ENCODE data around the gene NPAS2. TPM values are rescaled to one million over a fixed set of nuclear protein-coding genes. Genes with fewer than 3 reads are reported as not detected.

NPAS2 gene
- total RNA-seq, 1 donor from 2014 or later, result 39.4 TPM

DNA sequence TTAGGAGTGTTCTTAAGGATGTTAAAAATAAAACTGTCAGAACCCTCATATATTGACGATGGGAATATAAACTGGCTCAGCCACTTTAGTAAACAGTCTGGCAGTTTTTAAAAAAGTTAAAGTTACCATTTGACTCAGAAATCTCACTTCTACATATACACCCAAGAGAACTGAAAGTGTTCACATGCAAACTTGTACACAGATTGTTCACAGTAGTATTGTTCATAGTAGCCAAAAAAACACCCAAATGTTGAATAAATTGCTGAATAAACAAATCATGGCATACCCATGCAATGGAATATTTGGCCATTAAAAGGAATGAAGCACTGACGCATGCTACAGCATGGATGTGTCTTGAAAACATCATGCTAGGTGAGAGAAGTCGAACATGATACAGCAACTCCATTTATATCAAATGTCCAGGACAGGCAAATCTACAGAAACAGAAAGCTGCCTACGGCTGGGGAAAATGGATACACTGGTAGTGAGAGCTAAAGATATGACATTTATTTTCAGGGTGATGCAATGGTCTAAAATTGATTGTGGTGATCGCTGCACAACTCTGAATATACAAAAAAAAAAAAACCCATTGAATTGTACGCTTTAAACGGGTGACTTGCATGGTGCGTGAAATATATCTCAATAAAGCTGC, 192.2 kb downstream of the NPAS2 start:
- Mint-ChIP-seq H3K4me3 (no peak overlapping the region), H3K36me3 (peaks cover 42% of the 10 kb centered on the region)
- H3K36me3 ChIP-seq, result peaks cover 11% of the 10 kb centered on the region

DNA sequence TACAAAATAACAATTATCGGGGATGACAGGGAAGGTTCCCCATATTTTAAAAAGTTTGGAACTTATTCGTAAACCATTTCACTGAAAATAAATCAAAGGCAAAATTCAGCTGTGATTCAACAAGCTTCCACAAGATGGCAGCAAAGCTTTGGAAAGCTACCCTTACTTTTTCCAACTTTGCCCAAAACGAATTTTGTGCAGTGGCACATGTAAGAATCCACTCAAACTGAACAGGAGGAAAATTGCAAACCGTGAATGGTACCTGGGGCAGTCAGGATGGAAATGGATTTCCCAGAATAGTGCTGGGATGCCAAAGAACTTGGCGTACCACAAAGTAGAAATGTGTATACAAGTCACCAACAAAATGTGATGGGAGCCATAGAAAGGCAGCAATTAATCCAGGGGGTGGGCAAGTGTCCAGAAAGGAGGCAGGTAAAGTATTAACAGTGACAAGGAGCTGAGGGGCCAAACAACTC, 192.8 kb downstream of the NPAS2 start:
- Mint-ChIP-seq H3K9me3 (peaks cover 6% of the 10 kb centered on the region), H3K36me3 (peaks cover 38% of the 10 kb centered on the region), H3K4me3 (no peak overlapping the region), H3K4me1 (no peaks in the 10 kb centered on the region), H3K27ac (no peak overlapping the region), H3K27me3 (ENCODE audit: insufficient read depth, low read depth) (peaks cover 2% of the 10 kb centered on the region)
- no peak overlapping the region for H2AFZ ChIP-seq (replicated peaks)
- H3K9me3 ChIP-seq (ENCODE audit: low read depth), result no peaks in the 10 kb centered on the region
- peaks cover 20% of the 10 kb centered on the region for H4K20me1 ChIP-seq (ENCODE audit: low read depth)
- peak; percentile 44 for DNase-seq (ENCODE audit: low spot score)
- H3K27ac ChIP-seq, result no peak overlapping the region
- H3K4me1 ChIP-seq, result no peaks in the 10 kb centered on the region
- H3K4me2 ChIP-seq, result no peak overlapping the region
- H3F3A ChIP-seq (ENCODE audit: low read depth), result peaks cover 41% of the 10 kb centered on the region
- H3K9ac ChIP-seq, result no peak overlapping the region
- peaks cover 7% of the 10 kb centered on the region for H3K79me2 ChIP-seq (ENCODE audit: low read depth)
- TF ChIP-seq EZH2 (IDR thresholded peaks at IDR 0.05) (no peak), EZH2phosphoT487 (IDR thresholded peaks at IDR 0.05) (no peak), CTCF (IDR thresholded peaks at IDR 0.05) (peak; percentile 89)
- H3K4me3 ChIP-seq, result no peak overlapping the region
- no peaks in the 10 kb centered on the region for H3K27me3 ChIP-seq
- peaks cover 11% of the 10 kb centered on the region for H3K36me3 ChIP-seq

More for the DNA sequence above, 192.2 kb downstream of the NPAS2 start:
- Histone ChIP-seq H3K4me2 (no peak overlapping the region), H3K27ac (no peak overlapping the region), H3K9me3 (ENCODE audit: low read depth) (no peaks in the 10 kb centered on the region), H3K4me1 (no peaks in the 10 kb centered on the region), H4K20me1 (ENCODE audit: low read depth) (peaks cover 23% of the 10 kb centered on the region), H2AFZ (replicated peaks) (no peak overlapping the region), H3K9ac (no peak overlapping the region), H3K79me2 (ENCODE audit: low read depth) (peaks cover 11% of the 10 kb centered on the region), H3K27me3 (no peaks in the 10 kb centered on the region), H3K4me3 (no peak overlapping the region), H3F3A (ENCODE audit: low read depth) (peaks cover 47% of the 10 kb centered on the region)
- Mint-ChIP-seq H3K27me3 (ENCODE audit: insufficient read depth, low read depth) (peaks cover 2% of the 10 kb centered on the region), H3K4me1 (no peaks in the 10 kb centered on the region), H3K27ac (no peak overlapping the region), H3K9me3 (peaks cover 6% of the 10 kb centered on the region)
- TF ChIP-seq EZH2phosphoT487 (IDR thresholded peaks at IDR 0.05) (no peak), CTCF (IDR thresholded peaks at IDR 0.05) (no peak), EZH2 (IDR thresholded peaks at IDR 0.05) (no peak)
- DNase-seq (ENCODE audit: low spot score), result no peak

DNA sequence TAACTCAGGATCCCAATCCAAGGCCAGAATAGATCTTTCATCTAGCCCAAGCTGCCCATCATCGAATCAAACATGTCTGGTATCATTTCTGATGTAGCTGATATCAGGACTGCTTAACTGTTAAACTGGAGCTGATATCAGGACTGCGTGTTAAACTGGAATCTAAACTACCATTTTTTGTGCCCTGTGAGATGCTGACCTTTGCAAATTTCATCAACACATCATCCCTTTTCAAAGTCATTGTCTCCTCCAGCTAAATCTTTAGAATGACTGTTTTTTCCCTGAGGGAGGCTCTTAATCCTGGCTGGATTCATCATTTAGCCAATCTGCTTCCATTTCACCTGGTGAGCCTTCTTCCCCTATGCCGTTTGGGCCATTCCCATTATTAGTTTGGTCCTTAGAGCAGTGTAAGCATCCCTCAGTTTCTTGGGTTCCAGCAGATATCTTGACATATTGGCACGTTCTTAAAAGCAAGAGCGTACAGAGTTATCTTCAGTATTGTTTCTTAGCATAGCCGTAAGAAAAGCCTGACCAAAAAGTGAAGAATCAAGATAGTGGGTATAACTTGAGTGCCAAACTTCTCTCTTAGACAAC, 194.4 kb downstream of the NPAS2 start:
- no peak for DNase-seq (ENCODE audit: low spot score)
- Histone ChIP-seq H3K9me3 (ENCODE audit: low read depth) (no peaks in the 10 kb centered on the region), H3K9ac (no peak overlapping the region), H4K20me1 (ENCODE audit: low read depth) (peaks cover 20% of the 10 kb centered on the region), H3K79me2 (ENCODE audit: low read depth) (peaks cover 7% of the 10 kb centered on the region), H3K36me3 (peaks cover 11% of the 10 kb centered on the region), H3K27me3 (no peaks in the 10 kb centered on the region), H3K4me2 (no peak overlapping the region), H3K4me3 (no peak overlapping the region), H3K4me1 (no peaks in the 10 kb centered on the region), H3K27ac (no peak overlapping the region), H3F3A (ENCODE audit: low read depth) (peaks cover 25% of the 10 kb centered on the region), H2AFZ (replicated peaks) (no peak overlapping the region)
- no peak for TF ChIP-seq EZH2phosphoT487 (IDR thresholded peaks at IDR 0.05)
- no peak for TF ChIP-seq EZH2 (IDR thresholded peaks at IDR 0.05)
- Mint-ChIP-seq H3K4me1 (no peaks in the 10 kb centered on the region), H3K4me3 (no peak overlapping the region), H3K27ac (no peak overlapping the region), H3K9me3 (peaks cover 6% of the 10 kb centered on the region), H3K36me3 (peaks cover 39% of the 10 kb centered on the region), H3K27me3 (ENCODE audit: insufficient read depth, low read depth) (peaks cover 2% of the 10 kb centered on the region)

GRCh38 chr2:101017371-101017770, 197.4 kb downstream of the NPAS2 start:
- Histone ChIP-seq H4K20me1 (ENCODE audit: low read depth) (peaks cover 1% of the 10 kb centered on the region), H3K36me3 (peaks cover 11% of the 10 kb centered on the region), H3K9me3 (ENCODE audit: low read depth) (no peaks in the 10 kb centered on the region), H3F3A (ENCODE audit: low read depth) (peaks cover 3% of the 10 kb centered on the region), H3K79me2 (ENCODE audit: low read depth) (peaks cover 7% of the 10 kb centered on the region), H3K4me2 (no peak overlapping the region), H3K9ac (no peak overlapping the region), H3K27ac (no peak overlapping the region), H3K4me3 (no peak overlapping the region), H3K4me1 (no peaks in the 10 kb centered on the region), H2AFZ (replicated peaks) (no peak overlapping the region), H3K27me3 (no peaks in the 10 kb centered on the region)
- peaks cover 6% of the 10 kb centered on the region for H3K9me3 Mint-ChIP-seq
- peaks cover 2% of the 10 kb centered on the region for H3K27me3 Mint-ChIP-seq (ENCODE audit: insufficient read depth, low read depth)
- no peak overlapping the region for H3K4me3 Mint-ChIP-seq
- H3K27ac Mint-ChIP-seq, result no peak overlapping the region
- no peak for DNase-seq (ENCODE audit: low spot score)
- peaks cover 49% of the 10 kb centered on the region for H3K36me3 Mint-ChIP-seq
- no peaks in the 10 kb centered on the region for H3K4me1 Mint-ChIP-seq
- TF ChIP-seq CTCF (IDR thresholded peaks at IDR 0.05) (no peak), EZH2 (IDR thresholded peaks at IDR 0.05) (no peak), EZH2phosphoT487 (IDR thresholded peaks at IDR 0.05) (no peak)
